Putamen (tissue), 1 donor: ENCODE data around the gene ALOX5AP.
"Not testable (repeated sequence)": the region's sequence is repeated elsewhere in the genome, so short reads cannot be mapped to it uniquely, and the experiment has no call there.

ENCODE experiments used
- DNase-seq: peaks from one replicate; pipeline ENCODE4 v3.0.0-alpha.2; 2016; ENCODE audit warnings: low spot score

The ALOX5AP gene

GRCh38 chr13:30737511-30738337 is 2.4 kb downstream of the ALOX5AP start:
- no peak for DNase-seq

GRCh38 chr13:30738526-30739236 is 3.3 kb downstream of the ALOX5AP start:
- no peak for DNase-seq

- no peak for DNase-seq
Measured at GRCh38 chr13:30739237-30739528, 3.8 kb downstream of the ALOX5AP start.

- DNase-seq = no peak
Measured at GRCh38 chr13:30739761-30740642, 4.7 kb downstream of the ALOX5AP start.

- no peak for DNase-seq
Measured at GRCh38 chr13:30742901-30743300, 7.6 kb downstream of the ALOX5AP start.

GRCh38 chr13:30743319-30744055 is 8.1 kb downstream of the ALOX5AP start:
- DNase-seq = peak; percentile 19

GRCh38 chr13:30744056-30744680 is 8.8 kb downstream of the ALOX5AP start:
- DNase-seq = no peak

GRCh38 chr13:30744681-30745077 is 9.3 kb downstream of the ALOX5AP start:
- no peak for DNase-seq

- no peak for DNase-seq
Measured at GRCh38 chr13:30745906-30746686, 10.8 kb downstream of the ALOX5AP start.

- no peak for DNase-seq
Measured at GRCh38 chr13:30746791-30747190, 11.4 kb downstream of the ALOX5AP start.

GRCh38 chr13:30747845-30748244 is 12.5 kb downstream of the ALOX5AP start:
- DNase-seq = not testable (repeated sequence)

GRCh38 chr13:30748717-30749116 is 13.4 kb downstream of the ALOX5AP start:
- no peak for DNase-seq

- no peak for DNase-seq
Measured at GRCh38 chr13:30750036-30750435, 14.7 kb downstream of the ALOX5AP start.

GRCh38 chr13:30751183-30751933 is 16.0 kb downstream of the ALOX5AP start:
- no peak for DNase-seq

GRCh38 chr13:30752201-30752797 is 17.0 kb downstream of the ALOX5AP start:
- no peak for DNase-seq

GRCh38 chr13:30753030-30753616 is 17.8 kb downstream of the ALOX5AP start:
- DNase-seq = no peak

- DNase-seq = no peak
Measured at GRCh38 chr13:30755678-30756077, 20.3 kb downstream of the ALOX5AP start.

- no peak for DNase-seq
Measured at GRCh38 chr13:30757026-30757742, 21.8 kb downstream of the ALOX5AP start.
